Upper lobe of left lung (tissue), 4 donors: ENCODE results near the gene LPCAT1.

ENCODE experiments used
- POLR2A ChIP-seq, 4 donors: fragments of 450-650 bp; IDR thresholded peaks; one replicate each; pipeline ENCODE4 v1.5.1; 2016 to 2017; ENCODE audit warnings: antibody characterized with exemption in 4 of 4, mild to moderate bottlenecking in 2 of 4
- POLR2AphosphoS5 ChIP-seq, 2 donors: sonication (generic); formaldehyde crosslinking; IDR thresholded peaks; one replicate each; pipeline ENCODE4 v1.5.1; 2017; ENCODE audit warnings: antibody characterized with exemption in 2 of 2
- TF ChIP-seq, protein P1 (sequence below), 6 experiments: fragments of 450-650 bp in 4 of 6; fragments of 200-600 bp in 2 of 6; sonication (generic) in 2 of 6; IDR thresholded peaks; one replicate each; pipeline ENCODE4 v1.5.1; 2016 to 2019; ENCODE audit warnings: antibody characterized with exemption in 6 of 6

DNA sequence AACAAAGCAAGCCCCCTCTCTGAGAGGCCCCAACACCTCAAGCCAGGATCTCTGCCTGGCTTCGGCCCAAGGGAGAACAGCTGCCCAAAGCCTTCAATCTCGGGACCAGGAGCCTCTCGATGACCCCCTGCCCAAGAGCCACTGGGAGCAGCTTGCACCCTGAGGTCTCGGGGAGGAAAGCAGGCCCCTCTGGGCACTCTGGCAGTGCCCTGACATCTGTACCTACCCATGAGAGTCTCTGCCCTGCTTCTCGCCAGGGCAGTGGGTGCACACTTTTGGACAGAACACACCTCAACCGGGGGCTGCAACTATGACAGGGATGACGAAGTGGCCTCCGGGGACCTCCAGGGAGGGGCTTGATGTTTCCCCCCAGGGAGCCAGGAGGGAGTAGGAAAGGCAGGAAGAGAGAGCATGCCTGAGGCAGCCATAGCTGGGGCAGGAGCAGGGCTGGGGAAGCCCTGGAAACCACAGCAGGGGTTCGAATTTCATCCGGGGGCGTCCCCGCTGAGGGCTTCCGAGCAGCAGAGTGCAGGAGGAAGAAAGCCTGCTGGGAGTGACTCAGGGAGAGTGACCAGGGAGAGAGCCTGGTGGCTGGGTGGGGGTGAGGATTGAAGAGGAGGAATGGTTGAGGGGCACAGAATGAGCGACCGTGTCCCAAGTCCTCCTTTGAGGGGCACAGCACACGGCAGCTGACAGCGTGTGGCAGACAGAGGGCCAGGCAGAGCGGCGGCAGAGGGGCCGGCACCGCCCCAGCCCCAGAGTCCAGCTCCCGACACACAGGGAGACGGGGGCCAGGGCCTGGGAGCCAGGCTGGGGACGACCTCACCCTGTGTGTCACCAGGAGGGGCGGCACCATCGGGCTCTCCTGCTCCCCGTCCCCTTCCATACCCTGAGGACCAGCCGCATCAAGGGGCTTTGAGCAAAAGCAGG lies 1.8 kb downstream of the LPCAT1 start:
- TF ChIP-seq, protein P1, sequence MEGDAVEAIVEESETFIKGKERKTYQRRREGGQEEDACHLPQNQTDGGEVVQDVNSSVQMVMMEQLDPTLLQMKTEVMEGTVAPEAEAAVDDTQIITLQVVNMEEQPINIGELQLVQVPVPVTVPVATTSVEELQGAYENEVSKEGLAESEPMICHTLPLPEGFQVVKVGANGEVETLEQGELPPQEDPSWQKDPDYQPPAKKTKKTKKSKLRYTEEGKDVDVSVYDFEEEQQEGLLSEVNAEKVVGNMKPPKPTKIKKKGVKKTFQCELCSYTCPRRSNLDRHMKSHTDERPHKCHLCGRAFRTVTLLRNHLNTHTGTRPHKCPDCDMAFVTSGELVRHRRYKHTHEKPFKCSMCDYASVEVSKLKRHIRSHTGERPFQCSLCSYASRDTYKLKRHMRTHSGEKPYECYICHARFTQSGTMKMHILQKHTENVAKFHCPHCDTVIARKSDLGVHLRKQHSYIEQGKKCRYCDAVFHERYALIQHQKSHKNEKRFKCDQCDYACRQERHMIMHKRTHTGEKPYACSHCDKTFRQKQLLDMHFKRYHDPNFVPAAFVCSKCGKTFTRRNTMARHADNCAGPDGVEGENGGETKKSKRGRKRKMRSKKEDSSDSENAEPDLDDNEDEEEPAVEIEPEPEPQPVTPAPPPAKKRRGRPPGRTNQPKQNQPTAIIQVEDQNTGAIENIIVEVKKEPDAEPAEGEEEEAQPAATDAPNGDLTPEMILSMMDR (IDR thresholded peaks at IDR 0.05), result no peak
- TF ChIP-seq POLR2A (IDR thresholded peaks at IDR 0.05) (peak in 2 of 4 donors; percentile 16 to 30), POLR2AphosphoS5 (IDR thresholded peaks at IDR 0.05) (no peak)
